ENCODE measurements around the gene NXN.

- TF ChIP-seq CTCF (IDR thresholded peaks at IDR 0.05) = no peak
- TF ChIP-seq POLR2A (IDR thresholded peaks at IDR 0.05) = no peak
Measured at GRCh38 chr17:800446-801242, 178.9 kb downstream of the NXN start.
